Nephron (organoid): ENCODE results near the gene ANGPT4.
A peak's percentile ranks its signal among the peaks of the same experiment; 100 is the strongest.

Experiments
- H3K27ac Mint-ChIP-seq, 3 experiments: 2 replicates each; pipeline ENCODE4 v1.8.0; 2020; ENCODE audit warnings: mixed read lengths in 3 of 3, mild to moderate bottlenecking in 2 of 3, moderate library complexity in 1 of 3
- H3K27me3 Mint-ChIP-seq: 2 replicates; pipeline ENCODE4 v1.8.0; 2021; ENCODE audit warnings: low read depth, mild to moderate bottlenecking, moderate library complexity, mixed read lengths
- H3K36me3 Mint-ChIP-seq: 2 replicates; pipeline ENCODE4 v1.8.0; 2020; ENCODE audit warnings: low read depth, mixed read lengths
- H3K4me1 Mint-ChIP-seq: 2 replicates; pipeline ENCODE4 v1.8.0; 2020; ENCODE audit warnings: mixed read lengths
- H3K4me3 Mint-ChIP-seq, 3 experiments: 2 replicates each; pipeline ENCODE4 v1.8.0; 2020; ENCODE audit warnings: mild to moderate bottlenecking in 3 of 3, mixed read lengths in 3 of 3, moderate library complexity in 2 of 3
- H3K9me3 Mint-ChIP-seq: 2 replicates; pipeline ENCODE4 v1.8.0; 2020; ENCODE audit warnings: mixed read lengths
- CTCF ChIP-seq, 3 experiments: fragments of 200-600 bp; sonication (generic); IDR thresholded peaks; one replicate each; pipeline ENCODE4 v1.5.0; 2021; ENCODE audit warnings: antibody characterized with exemption in 3 of 3; ENCODE audit not compliant: unreplicated experiment in 3 of 3

ANGPT4 gene

GRCh38 chr20:922781-923180, 6.6 kb upstream of the ANGPT4 start:
- H3K4me1 Mint-ChIP-seq, result no peaks in the 10 kb centered on the region
- no peak overlapping the region for H3K4me3 Mint-ChIP-seq
- no peaks in the 10 kb centered on the region for H3K36me3 Mint-ChIP-seq
- H3K27ac Mint-ChIP-seq, result no peak overlapping the region
- TF ChIP-seq CTCF (IDR thresholded peaks at IDR 0.05; ENCODE audit: unreplicated experiment in 3 of 3), result no peak
- H3K27me3 Mint-ChIP-seq, result peaks cover 7% of the 10 kb centered on the region
- peaks cover 3% of the 10 kb centered on the region for H3K9me3 Mint-ChIP-seq

- Mint-ChIP-seq H3K9me3 (no peaks in the 10 kb centered on the region), H3K4me3 (no peak overlapping the region), H3K36me3 (no peaks in the 10 kb centered on the region), H3K4me1 (peaks cover 7% of the 10 kb centered on the region), H3K27ac (no peak overlapping the region), H3K27me3 (peaks cover 8% of the 10 kb centered on the region)
- TF ChIP-seq CTCF (IDR thresholded peaks at IDR 0.05; ENCODE audit: unreplicated experiment in 3 of 3), result no peak
Measured at GRCh38 chr20:921068-921467, 4.9 kb upstream of the ANGPT4 start.

GRCh38 chr20:920311-920710, 4.2 kb upstream of the ANGPT4 start:
- Mint-ChIP-seq H3K9me3 (no peaks in the 10 kb centered on the region), H3K36me3 (no peaks in the 10 kb centered on the region), H3K27me3 (peaks cover 8% of the 10 kb centered on the region), H3K4me1 (peaks cover 8% of the 10 kb centered on the region), H3K27ac (no peak overlapping the region), H3K4me3 (no peak overlapping the region)
- TF ChIP-seq CTCF (IDR thresholded peaks at IDR 0.05; ENCODE audit: unreplicated experiment in 3 of 3), result no peak

- Mint-ChIP-seq H3K4me1 (peaks cover 8% of the 10 kb centered on the region), H3K9me3 (no peaks in the 10 kb centered on the region), H3K27me3 (peaks cover 9% of the 10 kb centered on the region), H3K4me3 (no peak overlapping the region), H3K27ac (no peak overlapping the region), H3K36me3 (no peaks in the 10 kb centered on the region)
- TF ChIP-seq CTCF (IDR thresholded peaks at IDR 0.05; ENCODE audit: unreplicated experiment in 3 of 3), result no peak
Measured at GRCh38 chr20:919491-919916, 3.4 kb upstream of the ANGPT4 start.

- H3K27ac Mint-ChIP-seq, result no peak overlapping the region
- no peaks in the 10 kb centered on the region for H3K9me3 Mint-ChIP-seq
- H3K4me1 Mint-ChIP-seq, result peaks cover 14% of the 10 kb centered on the region
- peaks cover 12% of the 10 kb centered on the region for H3K27me3 Mint-ChIP-seq
- no peaks in the 10 kb centered on the region for H3K36me3 Mint-ChIP-seq
- no peak for TF ChIP-seq CTCF (IDR thresholded peaks at IDR 0.05; ENCODE audit: unreplicated experiment in 3 of 3)
- no peak overlapping the region for H3K4me3 Mint-ChIP-seq
Measured at GRCh38 chr20:917416-917815, 1.3 kb upstream of the ANGPT4 start.

GRCh38 chr20:916825-917224, 691 bp upstream of the ANGPT4 start:
- Mint-ChIP-seq H3K27me3 (peaks cover 12% of the 10 kb centered on the region), H3K9me3 (no peaks in the 10 kb centered on the region), H3K4me1 (peaks cover 14% of the 10 kb centered on the region), H3K27ac (peak overlapping the region in 2 of 3 experiments; percentile 28 to 31), H3K4me3 (no peak overlapping the region), H3K36me3 (no peaks in the 10 kb centered on the region)
- TF ChIP-seq CTCF (IDR thresholded peaks at IDR 0.05; ENCODE audit: unreplicated experiment in 3 of 3), result no peak
